ENCODE measurements around the gene PREX1.

DNA sequence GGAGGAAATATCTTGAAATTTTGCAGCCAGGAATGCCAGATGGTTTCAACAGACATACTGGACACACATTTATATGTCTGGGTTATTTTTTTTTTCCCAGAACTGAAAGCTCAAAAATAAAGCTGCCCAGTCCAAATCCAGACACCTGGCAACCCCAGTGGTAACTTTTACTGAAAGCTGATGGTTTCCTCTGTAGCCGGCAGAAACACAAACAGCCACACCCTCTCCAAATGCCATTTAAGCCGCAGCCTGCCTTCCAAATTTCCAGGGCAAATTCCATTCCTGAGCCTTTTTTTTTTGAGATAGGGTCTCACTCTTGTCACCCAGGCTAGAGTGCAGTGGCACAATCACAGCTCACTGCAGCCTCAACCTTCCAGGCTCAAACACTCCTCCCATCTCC, 6.5 kb upstream of the PREX1 start:
- TF ChIP-seq CTCF (IDR thresholded peaks at IDR 0.05) (no peak), POLR2AphosphoS5 (IDR thresholded peaks at IDR 0.05) (no peak), POLR2A (IDR thresholded peaks at IDR 0.05) (no peak)
